Fibroblast of pulmonary artery (primary cell): ENCODE results near the gene ITGB5.

Experiments
- DNase-seq: peaks from one replicate; pipeline ENCODE4 v3.0.0-alpha.2; 2010; ENCODE audit warnings: low read depth
- H3K4me3 ChIP-seq: replicated peaks from 2 replicates; pipeline ENCODE4 v1.5.1; 2011; ENCODE audit warnings: low read depth, mild to moderate bottlenecking, control low read depth, low read length, moderate library complexity
- CTCF ChIP-seq: IDR thresholded peaks from 2 replicates; pipeline ENCODE4 v1.5.1; 2011; ENCODE audit warnings: mild to moderate bottlenecking, control low read depth, low read length, inconsistent platforms; ENCODE audit errors: missing control alignments

ITGB5 gene

DNA sequence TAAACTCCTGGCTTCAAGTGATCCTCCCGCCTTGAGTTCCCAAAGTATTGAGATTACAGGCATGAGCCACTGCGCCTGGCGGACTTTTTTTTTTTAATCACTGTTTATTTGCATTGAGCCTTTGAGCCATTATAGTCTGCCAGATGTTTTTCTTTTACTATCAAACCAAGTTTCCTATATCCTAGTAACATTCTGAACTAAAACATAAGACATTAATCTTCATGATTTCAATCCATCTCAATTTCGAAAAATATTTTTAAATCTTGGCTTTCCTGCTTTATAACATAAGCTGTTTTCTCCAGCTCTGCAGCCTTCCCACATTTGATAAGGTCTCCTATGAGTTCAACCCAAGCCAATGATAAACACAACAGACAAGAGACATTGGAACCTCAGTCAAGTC, 81.5 kb downstream of the ITGB5 start:
- DNase-seq = no peak
- H3K4me3 ChIP-seq = no peak overlapping the region
- TF ChIP-seq CTCF = no peak

- no peak for TF ChIP-seq CTCF
- H3K4me3 ChIP-seq = no peak overlapping the region
- no peak for DNase-seq
These were observed 82.3 kb downstream of the ITGB5 start for GRCh38 chr3:124804875-124805274.

DNA sequence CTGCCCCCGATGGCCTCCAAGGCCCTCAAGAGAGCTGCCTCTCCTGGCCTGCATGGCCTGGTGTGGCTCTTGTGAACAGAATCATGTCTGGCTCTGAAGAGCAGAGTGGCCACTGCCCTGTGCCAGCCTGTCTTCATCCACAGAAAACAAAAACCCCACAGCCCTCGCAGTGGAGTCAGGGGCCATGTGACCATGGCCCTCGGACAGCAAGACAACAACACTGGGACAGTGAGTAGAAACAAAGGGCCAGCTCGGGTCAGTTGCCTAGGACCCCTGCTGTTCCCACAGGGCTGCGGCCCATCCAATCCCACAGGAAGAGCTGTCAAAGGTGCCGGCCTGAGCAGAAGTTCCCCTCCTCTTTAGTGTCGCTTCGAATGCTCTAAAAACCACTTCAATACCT, 84.5 kb downstream of the ITGB5 start:
- H3K4me3 ChIP-seq = no peak overlapping the region
- DNase-seq = no peak
- no peak for TF ChIP-seq CTCF

DNA sequence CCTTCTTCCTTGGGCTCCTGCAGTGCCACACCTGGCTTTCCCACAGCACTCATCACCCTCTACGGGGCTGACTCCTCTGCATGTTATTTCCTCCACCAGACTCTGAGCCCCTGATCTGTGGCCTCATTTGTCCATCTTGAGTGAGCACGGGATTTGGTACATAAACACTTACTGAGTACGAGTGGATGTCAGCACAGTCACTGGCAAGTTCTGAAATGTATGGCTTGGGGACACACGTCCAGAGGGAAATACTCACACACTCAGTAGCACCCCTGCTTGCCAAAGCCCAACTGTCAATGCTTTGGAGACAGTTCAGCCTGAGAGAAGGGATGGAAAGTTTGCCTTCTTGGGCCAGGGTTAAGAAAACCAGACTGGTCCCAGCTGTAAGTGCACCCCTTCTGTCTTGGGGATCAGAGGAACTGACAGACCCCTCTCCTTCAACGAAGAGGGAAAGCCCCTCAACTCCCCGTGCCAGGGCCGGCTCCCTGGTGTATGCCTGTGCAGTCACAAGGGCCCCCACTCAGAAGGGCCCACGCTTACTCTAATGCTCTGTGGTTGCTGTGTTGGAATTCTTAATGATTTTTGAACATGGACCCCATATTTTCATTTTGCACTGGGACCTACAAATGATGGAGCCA, 85.0 kb downstream of the ITGB5 start:
- DNase-seq = no peak
- no peak for TF ChIP-seq CTCF
- H3K4me3 ChIP-seq = no peak overlapping the region

- TF ChIP-seq CTCF = no peak
- DNase-seq = peak; percentile 81
These were observed 86.5 kb downstream of the ITGB5 start for GRCh38 chr3:124800511-124801258.

DNA sequence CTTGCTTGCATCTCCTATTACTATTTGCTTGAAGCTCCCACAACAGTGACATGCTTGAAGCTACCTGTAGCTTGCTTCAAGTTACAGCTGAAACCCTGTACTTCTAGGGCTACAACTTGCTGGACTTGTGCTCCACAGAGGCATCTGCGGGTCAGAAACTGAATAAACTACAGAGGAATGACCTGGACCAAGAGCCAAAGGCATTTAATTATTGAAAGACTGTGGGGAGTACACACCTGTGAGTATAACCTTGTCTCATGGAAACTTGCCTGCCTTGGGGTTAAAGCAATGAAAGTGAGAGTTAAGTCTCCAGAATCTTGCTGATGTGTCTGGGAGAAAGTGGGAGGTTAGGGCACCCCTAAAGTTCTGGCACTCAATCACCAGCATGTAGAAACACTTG, 87.1 kb downstream of the ITGB5 start:
- TF ChIP-seq CTCF = no peak
- no peak overlapping the region for H3K4me3 ChIP-seq
- no peak for DNase-seq

More at GRCh38 chr3:124800511-124801258, 86.5 kb downstream of the ITGB5 start:
- H3K4me3 ChIP-seq = no peak overlapping the region
